ENCODE data around the gene HSD17B10.
"Not testable (repeated sequence)": the region's sequence is repeated elsewhere in the genome, so short reads cannot be mapped to it uniquely, and the experiment has no call there.

HSD17B10 gene

GRCh38 chrX:53437206-53437605 lies 3.0 kb upstream of the HSD17B10 start:
- DNase-seq (ENCODE audit: low read depth), result no peak

GRCh38 chrX:53435997-53436396 lies 1.8 kb upstream of the HSD17B10 start:
- peak; percentile 80 for DNase-seq (ENCODE audit: low read depth)

DNA sequence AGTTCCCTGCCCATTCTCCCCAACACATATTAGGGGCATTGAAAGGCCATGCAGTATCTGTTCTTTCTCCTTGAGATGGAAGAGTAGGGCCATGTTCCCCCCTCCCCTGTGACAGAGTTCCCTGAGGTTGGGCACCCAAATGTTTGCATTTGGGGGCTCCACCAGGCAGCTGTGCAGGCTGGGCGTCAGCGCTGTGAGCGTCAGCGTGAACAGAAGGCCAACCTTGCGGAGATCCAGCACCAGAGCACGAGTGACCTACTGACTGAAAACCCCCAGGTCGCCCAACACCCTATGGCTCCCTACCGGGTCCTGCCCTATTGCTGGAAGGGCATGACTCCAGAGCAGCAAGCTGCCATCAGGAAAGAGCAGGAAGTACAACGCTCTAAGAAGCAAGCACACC lies 3.9 kb downstream of the HSD17B10 start:
- no peak for DNase-seq (ENCODE audit: low read depth)

DNA sequence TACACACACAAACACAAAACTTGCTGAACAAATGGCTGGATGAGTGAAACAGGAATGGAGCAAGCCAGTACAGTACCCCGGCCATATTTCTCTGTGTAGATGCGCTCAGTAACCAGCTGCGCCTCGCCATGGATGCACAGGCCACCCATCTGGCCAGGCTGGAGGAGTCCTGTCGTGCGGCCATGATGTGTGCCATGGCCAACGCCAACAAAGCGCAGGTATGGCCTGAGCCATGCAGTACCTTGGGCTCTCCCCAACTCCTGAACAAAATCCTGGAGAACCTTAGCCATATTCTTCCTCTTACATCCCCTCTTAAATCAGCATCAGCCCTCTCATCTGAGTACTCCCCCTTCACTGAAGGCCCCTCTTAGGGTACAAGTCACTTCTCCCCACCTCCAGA lies 4.4 kb downstream of the HSD17B10 start:
- no peak for DNase-seq (ENCODE audit: low read depth)

DNA sequence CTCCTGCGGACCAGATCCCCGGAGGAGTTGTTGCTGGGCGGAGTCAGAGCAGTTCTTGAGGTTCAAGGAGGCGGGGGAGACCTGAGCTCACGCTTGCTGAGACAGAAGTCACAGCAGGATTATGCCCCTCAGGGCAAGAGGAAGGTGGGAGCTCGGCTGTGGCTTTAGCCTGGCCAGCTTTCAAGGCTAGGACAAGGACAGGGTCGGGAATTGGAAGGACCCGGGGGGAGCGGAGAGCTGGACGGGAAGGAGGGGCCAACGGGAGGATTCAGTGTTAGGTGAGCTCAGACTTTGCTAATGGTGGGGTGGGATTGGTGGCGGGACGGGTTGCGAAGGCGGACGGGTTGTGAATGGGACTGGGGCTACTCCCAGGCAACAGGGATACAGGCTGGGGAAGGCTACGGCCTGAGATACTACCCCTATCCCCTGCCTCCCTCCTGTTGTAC lies 11.3 kb downstream of the HSD17B10 start, which contains the start of gene RIBC1:
RIBC1 (plus strand) TSS at position 13 of the 446 bp plus-strand sequence. CDS start 3,404 bp downstream, outside the sequence.
- DNase-seq (ENCODE audit: low read depth), result no peak

- DNase-seq (ENCODE audit: low read depth), result peak; percentile 97
Observed at GRCh38 chrX:53422086-53422860, 11.9 kb downstream of the HSD17B10 start, which contains the start of gene SMC1A. Gene SMC1A, minus strand, starts transcription at chrX:53422654. Its CDS starts 54 bp downstream, at chrX:53422600.

DNA sequence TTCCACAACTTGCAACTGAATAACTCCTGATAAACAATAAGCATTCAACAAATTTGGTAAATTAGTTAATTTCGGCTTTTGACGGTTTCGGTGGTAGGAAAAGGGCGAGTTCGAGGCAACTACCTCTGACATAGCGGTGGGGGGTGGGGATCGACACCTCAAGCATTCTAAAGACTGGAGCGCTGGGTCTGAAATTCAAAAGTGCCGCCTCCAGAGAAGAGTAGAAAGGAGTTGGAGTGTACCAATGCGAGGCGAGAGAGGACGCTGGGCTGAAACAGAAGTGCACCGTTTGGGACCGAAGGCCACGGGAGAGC lies 12.4 kb downstream of the HSD17B10 start:
- DNase-seq (ENCODE audit: low read depth), result no peak

DNA sequence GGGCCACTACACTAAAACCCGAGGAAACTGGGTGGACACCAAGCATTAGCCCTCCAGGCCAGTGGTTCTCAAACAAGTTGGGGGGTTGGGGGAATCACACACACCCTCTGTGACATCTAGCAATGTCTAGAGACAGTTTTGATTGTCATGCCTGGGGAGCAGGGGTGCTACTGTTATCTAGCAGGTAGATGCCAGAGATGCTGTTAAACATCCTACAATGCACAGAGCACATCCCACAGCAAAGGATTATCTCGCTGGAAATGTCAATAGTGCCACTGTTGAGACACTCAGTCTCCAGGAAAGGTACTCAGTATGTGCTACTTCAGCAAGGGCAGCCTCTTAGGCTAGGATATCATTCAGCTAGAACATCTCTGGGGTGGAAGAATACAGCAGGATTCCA lies 13.0 kb downstream of the HSD17B10 start:
- DNase-seq (ENCODE audit: low read depth), result peak; percentile 7

DNA sequence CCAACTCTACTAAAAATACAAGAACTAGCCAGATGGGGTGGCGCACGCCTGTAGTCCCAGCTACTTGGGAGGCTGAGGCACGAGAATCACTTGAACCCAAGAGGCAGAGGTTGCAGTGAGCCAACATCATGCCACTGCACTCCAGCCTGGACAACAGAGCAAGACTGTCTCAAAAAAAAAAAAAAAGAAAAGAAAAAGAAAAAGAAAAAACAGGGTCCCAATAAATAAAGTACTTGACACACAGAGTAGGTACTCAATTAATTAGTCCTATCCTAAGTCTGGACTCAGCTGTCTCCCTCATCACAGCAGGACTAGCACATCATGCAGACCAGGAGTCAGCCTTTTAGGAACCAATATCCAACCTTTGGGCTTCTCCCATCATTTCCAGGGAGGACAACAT lies 13.8 kb downstream of the HSD17B10 start:
- DNase-seq (ENCODE audit: low read depth), result not testable (repeated sequence)

DNA sequence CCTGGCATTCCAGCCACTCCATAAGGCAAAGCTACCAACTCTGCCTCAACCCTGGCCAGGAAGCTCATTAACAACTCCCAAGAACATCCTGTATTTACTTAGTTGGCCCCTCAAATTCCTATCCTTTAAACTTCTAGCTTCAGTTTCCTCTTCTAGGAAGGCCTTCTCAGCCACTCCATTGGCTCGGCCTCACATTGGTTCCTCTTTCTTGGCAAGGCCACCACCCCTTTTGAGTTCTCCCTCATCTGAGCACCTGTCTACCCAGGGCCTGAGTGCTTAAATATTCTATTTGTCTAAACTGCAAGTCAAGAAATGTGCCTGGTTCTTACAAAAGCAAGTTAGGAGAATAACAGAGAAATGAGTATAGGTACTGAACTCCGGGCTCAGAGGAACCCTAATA lies 21.7 kb downstream of the HSD17B10 start:
- DNase-seq (ENCODE audit: low read depth), result no peak

DNA sequence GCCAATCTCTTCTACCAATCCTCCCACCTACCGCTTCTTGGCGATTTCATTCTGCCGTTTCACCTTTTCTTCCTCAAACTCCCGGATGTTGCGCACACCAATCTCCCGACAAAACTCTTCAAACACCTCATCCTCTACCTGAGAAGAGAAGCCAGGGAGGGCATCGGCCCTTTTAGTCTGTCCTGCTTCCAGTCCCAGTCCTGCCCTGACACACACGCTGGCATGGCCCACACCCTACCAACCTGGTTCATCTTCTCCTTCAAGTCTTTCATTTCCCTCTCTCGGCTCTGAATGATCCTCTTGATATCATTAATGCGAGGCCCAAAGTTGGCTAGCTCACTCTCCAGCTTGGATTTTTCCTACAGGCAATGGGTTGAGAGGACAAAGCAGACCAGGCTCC lies 30.6 kb downstream of the HSD17B10 start:
- no peak for DNase-seq (ENCODE audit: low read depth)

GRCh38 chrX:53398216-53398615 lies 36.0 kb downstream of the HSD17B10 start:
- no peak for DNase-seq (ENCODE audit: low read depth)

DNA sequence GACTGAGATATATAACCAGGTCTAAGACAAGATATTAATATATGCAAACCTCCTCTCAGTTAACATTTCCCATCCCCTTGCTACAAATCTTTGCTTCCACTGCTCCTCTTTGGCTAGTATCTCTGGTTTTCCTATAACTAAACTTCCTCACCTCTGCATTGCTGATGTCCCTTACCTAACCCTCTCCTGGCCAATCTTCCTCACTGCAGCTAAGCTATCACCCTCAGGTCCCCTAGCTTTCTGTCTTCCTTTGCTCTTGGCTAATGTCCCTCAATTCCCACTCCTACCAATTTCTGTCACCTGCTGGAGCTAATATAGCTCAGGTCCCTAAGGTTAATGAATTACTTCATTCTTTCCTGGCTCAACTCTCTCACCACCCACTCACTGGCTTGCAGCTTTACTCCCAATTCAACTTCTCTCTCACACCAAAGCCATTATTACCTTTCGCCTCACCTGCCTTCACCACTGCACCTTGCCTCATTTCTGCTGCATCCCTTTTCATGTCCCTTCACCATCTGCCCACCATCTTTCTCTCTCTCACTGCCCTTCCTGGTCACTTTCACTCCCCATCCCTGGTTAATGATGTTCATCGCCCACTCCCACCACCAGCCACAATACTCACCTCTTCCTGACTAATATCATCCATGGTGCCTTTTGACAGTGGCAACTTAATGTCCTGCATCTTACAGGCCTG lies 38.4 kb downstream of the HSD17B10 start:
- DNase-seq (ENCODE audit: low read depth), result no peak

DNA sequence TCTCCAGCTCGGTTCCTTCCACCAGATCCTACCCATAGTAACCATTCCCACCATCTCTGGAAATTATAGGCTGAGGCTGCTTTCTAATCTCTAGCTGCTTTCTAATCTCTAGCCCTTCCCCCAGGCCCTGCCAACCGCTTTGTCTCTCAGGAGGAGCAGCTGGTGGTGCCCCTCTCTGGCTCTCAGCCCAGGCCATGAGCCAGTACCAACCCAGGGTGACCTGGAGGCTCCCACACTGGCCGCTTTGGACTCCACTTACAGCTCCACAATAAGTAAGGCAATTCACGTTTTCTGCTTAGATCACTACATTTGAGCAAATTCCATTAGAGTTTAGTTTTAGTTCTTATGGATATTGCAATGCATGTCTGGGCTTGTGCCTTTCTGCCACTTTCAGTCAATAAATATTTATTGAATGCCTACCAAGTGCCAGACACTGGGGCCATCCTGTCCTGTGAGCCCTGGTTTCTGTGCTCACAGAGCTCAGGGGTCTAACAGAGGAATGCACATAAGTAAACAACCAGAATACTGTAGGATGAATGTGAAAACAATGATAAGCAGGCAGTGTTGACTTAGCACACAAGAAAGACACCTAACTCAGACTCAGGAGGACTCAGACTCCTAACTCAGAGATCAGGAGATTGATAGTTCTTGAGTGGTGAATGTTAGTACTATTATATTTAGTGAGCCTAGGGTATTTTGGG lies 50.6 kb downstream of the HSD17B10 start:
- no peak for DNase-seq (ENCODE audit: low read depth)

Data from ELR (cell line).